ENCODE data around the gene CCT6A. TPM values are rescaled to one million over a fixed set of nuclear protein-coding genes. Genes with fewer than 3 reads are reported as not detected.
"Not testable (repeated sequence)": the region's sequence is repeated elsewhere in the genome, so short reads cannot be mapped to it uniquely, and the experiment has no call there.

The CCT6A gene
- polyA plus RNA-seq, 1 donor from 2014 or later, result 275 TPM

GRCh38 chr7:56110611-56111010 is 59.0 kb downstream of the CCT6A start:
- no peak overlapping the region for H3K9ac ChIP-seq (ENCODE audit: low read length)
- H3K9me3 ChIP-seq (ENCODE audit: low read length), result no peaks in the 10 kb centered on the region
- no peak for TF ChIP-seq CTCF (IDR thresholded peaks at IDR 0.05; ENCODE audit: poor library complexity, severe bottlenecking)
- TF ChIP-seq EP300 (conservative IDR thresholded peaks at IDR 0.05; ENCODE audit: poor library complexity, severe bottlenecking), result no peak
- no peak for TF ChIP-seq REST (IDR thresholded peaks at IDR 0.05; ENCODE audit: borderline replicate concordance)
- TF ChIP-seq MXI1 (conservative IDR thresholded peaks at IDR 0.05; ENCODE audit: poor library complexity, severe bottlenecking), result no peak
- TF ChIP-seq RAD21 (conservative IDR thresholded peaks at IDR 0.05), result no peak
- TF ChIP-seq SMC3 (conservative IDR thresholded peaks at IDR 0.05; ENCODE audit: poor library complexity), result no peak
- no peak for TF ChIP-seq TAF1 (IDR thresholded peaks at IDR 0.05; ENCODE audit: low read depth)
- TF ChIP-seq EZH2 (IDR thresholded peaks at IDR 0.05; ENCODE audit: borderline replicate concordance, insufficient read depth, low read length, poor library complexity, severe bottlenecking), result no peak
- no peak for TF ChIP-seq POLR2AphosphoS5 (IDR thresholded peaks at IDR 0.05)
- H3K4me2 ChIP-seq (ENCODE audit: low read length), result no peak overlapping the region
- H3K79me2 ChIP-seq (replicated peaks; ENCODE audit: insufficient read depth, low read length), result peaks cover 5% of the 10 kb centered on the region
- H3K27me3 ChIP-seq (ENCODE audit: insufficient read depth, low read depth, low read length), result no peaks in the 10 kb centered on the region
- H3K9me2 ChIP-seq (ENCODE audit: insufficient read depth, low read length), result no peaks in the 10 kb centered on the region
- no peaks in the 10 kb centered on the region for H3F3A ChIP-seq (ENCODE audit: insufficient read depth, low read length, poor library complexity, severe bottlenecking)
- no peak overlapping the region for H3K27ac ChIP-seq (ENCODE audit: low read length)
- H4K20me1 ChIP-seq (ENCODE audit: insufficient read depth), result no peaks in the 10 kb centered on the region
- no peak overlapping the region for H3K4me3 ChIP-seq (ENCODE audit: low read length)
- no peaks in the 10 kb centered on the region for H3K36me3 ChIP-seq (ENCODE audit: insufficient read depth, low read length)
- no peak overlapping the region for H2AFZ ChIP-seq (ENCODE audit: low read depth, low read length)

- not testable (repeated sequence) for H3K27me3 ChIP-seq (ENCODE audit: insufficient read depth, low read depth, low read length); H3K27ac ChIP-seq (ENCODE audit: low read length); H3K9me2 ChIP-seq (ENCODE audit: insufficient read depth, low read length); H3K36me3 ChIP-seq (ENCODE audit: insufficient read depth, low read length); H2AFZ ChIP-seq (ENCODE audit: low read depth, low read length); H3K9ac ChIP-seq (ENCODE audit: low read length); H4K20me1 ChIP-seq (ENCODE audit: insufficient read depth); H3F3A ChIP-seq (ENCODE audit: insufficient read depth, low read length, poor library complexity, severe bottlenecking); H3K79me2 ChIP-seq (replicated peaks; ENCODE audit: insufficient read depth, low read length); H3K4me3 ChIP-seq (ENCODE audit: low read length); H3K4me2 ChIP-seq (ENCODE audit: low read length); H3K9me3 ChIP-seq (ENCODE audit: low read length)
These were observed 60.7 kb downstream of the CCT6A start for GRCh38 chr7:56112244-56112643.

Small RNA genes within 50 kb of the gene (small RNA-seq; reads per million reads assigned to genes)
- gene SNORA15 (0 reads per million in 3 experiments), gene SNORA22B (0 to 1.4 (median 1.1) reads per million in 3 experiments)

Other genes starting within 250 kb of the CCT6A start
- gene SEPTIN14, start 189.0 kb upstream of the CCT6A start, polyA plus RNA-seq, result not detected in 2 replicates
- gene ZNF713, start 164.3 kb upstream of the CCT6A start, polyA plus RNA-seq, result 20.5 and 21.1 TPM in 2 replicates
- gene MRPS17, start 99.9 kb upstream of the CCT6A start, polyA plus RNA-seq, result 20.0 and 20.5 TPM in 2 replicates
- 83.3 and 87.0 TPM in 2 replicates for gene NIPSNAP2, start 87.2 kb upstream of the CCT6A start, polyA plus RNA-seq
- gene PSPH, start 321 bp upstream of the CCT6A start, polyA plus RNA-seq, result 24.0 and 26.4 TPM in 2 replicates
- gene SUMF2, start 12.5 kb downstream of the CCT6A start, polyA plus RNA-seq, result 69.3 and 84.1 TPM in 2 replicates
- gene PHKG1, start 41.2 kb downstream of the CCT6A start, polyA plus RNA-seq, result 2.6 TPM in 1 of 2 replicates, not detected in the other
- 324 and 380 TPM in 2 replicates for gene CHCHD2, start 54.7 kb downstream of the CCT6A start, polyA plus RNA-seq
- not detected in 2 replicates for gene NUPR2, start 64.7 kb downstream of the CCT6A start, polyA plus RNA-seq

Measured in neural cell (in vitro differentiated cells).